ENCODE data around the gene OSM. TPM values are rescaled to one million over a fixed set of nuclear protein-coding genes. Genes with fewer than 3 reads are reported as not detected.

Gene OSM
- polyA plus RNA-seq, 3 donors = 48.0 to 295 (median 146) TPM

DNA sequence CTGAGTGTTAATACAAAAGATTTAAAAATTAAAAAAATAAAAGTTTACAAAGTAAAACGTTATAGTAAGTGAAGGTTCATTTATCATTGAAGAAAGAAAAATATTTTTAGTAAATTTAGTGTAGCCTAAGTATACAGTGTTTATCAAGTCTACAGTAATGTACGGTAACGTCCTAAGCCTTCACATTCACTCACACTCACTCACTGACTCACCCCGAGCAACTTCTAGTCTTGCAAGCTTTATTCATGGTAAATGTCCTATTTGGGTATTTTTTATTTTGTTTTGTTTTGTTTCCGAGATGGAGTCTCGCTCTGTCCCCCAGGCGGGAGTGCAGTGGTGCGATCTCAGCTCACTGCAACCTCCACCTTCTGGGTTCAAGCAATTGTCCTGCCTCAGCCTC lies 13.9 kb upstream of the OSM start:
- Mint-ChIP-seq H3K36me3 (peaks cover 7 to 25% of the 10 kb centered on the region in 2 donors), H3K9me3 (peaks cover 0 to 2% (median 0%) of the 10 kb centered on the region in 7 donors), H3K27ac (peak overlapping the region in 3 of 7 donors; percentile 48 to 69 (median 63)), H3K27me3 (ENCODE audit: low read depth in 3 of 3) (peaks cover 10 to 16% (median 15%) of the 10 kb centered on the region in 3 donors), H3K4me3 (no peak overlapping the region), H3K4me1 (peaks cover 85% of the 10 kb centered on the region)
- Histone ChIP-seq H3K4me1 (ENCODE audit: control insufficient read depth in 1 of 2, insufficient read depth in 2 of 2, low read length in 2 of 2) (peaks cover 73 to 80% of the 10 kb centered on the region in 2 donors), H3K9me3 (replicated peaks in 1 of 2; ENCODE audit: control insufficient read depth in 1 of 2, insufficient read depth in 1 of 2, low read length in 2 of 2) (no peaks in the 10 kb centered on the region), H3K27ac (ENCODE audit: low read depth in 1 of 2, low read length in 2 of 2) (no peak overlapping the region), H2AFZ (ENCODE audit: insufficient read depth, low read depth, low read length, poor library complexity, severe bottlenecking) (no peak overlapping the region), H3K4me3 (replicated peaks in 1 of 3; ENCODE audit: low read depth in 2 of 3, low read length in 3 of 3) (no peak overlapping the region), H3K27me3 (ENCODE audit: control insufficient read depth in 2 of 2, insufficient read depth in 2 of 2, low read length in 2 of 2) (peaks cover 0 to 7% of the 10 kb centered on the region in 2 donors), H4K20me1 (ENCODE audit: insufficient read depth, low read length) (no peaks in the 10 kb centered on the region), H3K9ac (ENCODE audit: insufficient read depth, low read length, poor library complexity, severe bottlenecking) (no peak overlapping the region), H3K36me3 (replicated peaks in 1 of 2; ENCODE audit: control insufficient read depth in 1 of 2, insufficient read depth in 2 of 2, low read length in 2 of 2) (no peaks in the 10 kb centered on the region), H3K4me2 (replicated peaks; ENCODE audit: extremely low read depth, low read length, poor library complexity, severe bottlenecking) (no peak overlapping the region), H3K79me2 (ENCODE audit: insufficient read depth, low read length) (no peaks in the 10 kb centered on the region)
- intact Hi-C loops (cut with micrococcal nuclease) = loop anchor here in 1 of 2 donors (10.0 kb wide), 1 partner anchor 176 kb away; no protein-coding TSS in a partner anchor
- WGBS (ENCODE audit: insufficient coverage) = 100% methylated on average over 4 of the region's 8 CpGs
- DNase-seq = peak in 1 of 3 donors; percentile 54
- TF ChIP-seq CTCF (IDR thresholded peaks at IDR 0.05) = no peak

DNA sequence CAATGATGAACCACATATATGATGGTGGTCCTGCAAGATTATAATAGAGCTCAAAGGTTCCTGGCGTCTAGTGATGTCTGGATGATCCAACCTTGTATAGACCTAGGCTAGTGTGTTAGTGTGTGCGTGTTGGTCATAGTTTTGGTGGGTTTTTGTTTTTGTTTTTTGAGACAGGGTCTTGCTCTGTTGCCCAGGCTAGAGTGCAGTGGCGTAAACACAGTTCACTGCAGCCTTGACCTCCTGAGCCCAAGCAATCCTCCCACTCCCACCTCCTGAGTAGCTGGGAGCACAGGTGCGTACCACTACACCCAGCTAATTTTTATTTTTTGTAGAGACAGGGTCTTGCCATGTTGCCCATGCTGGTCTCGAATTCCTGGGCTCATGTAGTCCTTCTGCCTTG lies 13.3 kb upstream of the OSM start:
- Histone ChIP-seq H2AFZ (ENCODE audit: insufficient read depth, low read depth, low read length, poor library complexity, severe bottlenecking) (no peak overlapping the region), H4K20me1 (ENCODE audit: insufficient read depth, low read length) (no peaks in the 10 kb centered on the region), H3K79me2 (ENCODE audit: insufficient read depth, low read length) (no peaks in the 10 kb centered on the region), H3K4me1 (ENCODE audit: control insufficient read depth in 1 of 2, insufficient read depth in 2 of 2, low read length in 2 of 2) (peaks cover 73 to 85% of the 10 kb centered on the region in 2 donors), H3K9me3 (replicated peaks in 1 of 2; ENCODE audit: control insufficient read depth in 1 of 2, insufficient read depth in 1 of 2, low read length in 2 of 2) (no peaks in the 10 kb centered on the region), H3K4me2 (replicated peaks; ENCODE audit: extremely low read depth, low read length, poor library complexity, severe bottlenecking) (peak overlapping the region; percentile 57), H3K27ac (ENCODE audit: low read depth in 1 of 2, low read length in 2 of 2) (peak overlapping the region in 1 of 2 donors; percentile 70), H3K9ac (ENCODE audit: insufficient read depth, low read length, poor library complexity, severe bottlenecking) (peak overlapping the region; percentile 9), H3K27me3 (ENCODE audit: control insufficient read depth in 2 of 2, insufficient read depth in 2 of 2, low read length in 2 of 2) (peaks cover 0 to 10% of the 10 kb centered on the region in 2 donors), H3K4me3 (replicated peaks in 1 of 3; ENCODE audit: low read depth in 2 of 3, low read length in 3 of 3) (peak overlapping the region in 1 of 3 experiments; percentile 37), H3K36me3 (replicated peaks in 1 of 2; ENCODE audit: control insufficient read depth in 1 of 2, insufficient read depth in 2 of 2, low read length in 2 of 2) (no peaks in the 10 kb centered on the region)
- Mint-ChIP-seq H3K9me3 (peaks cover 0 to 2% (median 0%) of the 10 kb centered on the region in 7 donors), H3K36me3 (peaks cover 6 to 28% of the 10 kb centered on the region in 2 donors), H3K27ac (peak overlapping the region; percentile 76 to 95 (median 85)), H3K4me1 (peaks cover 90% of the 10 kb centered on the region), H3K4me3 (peak overlapping the region; percentile 56 to 67), H3K27me3 (ENCODE audit: low read depth in 3 of 3) (peaks cover 13 to 19% (median 18%) of the 10 kb centered on the region in 3 donors)
- intact Hi-C loops (cut with micrococcal nuclease) = loop anchor here in 1 of 2 donors (10.0 kb wide), 1 partner anchor 175 kb away; no protein-coding TSS in a partner anchor
- no peak for TF ChIP-seq CTCF (IDR thresholded peaks at IDR 0.05)
- no peak for DNase-seq
- WGBS (ENCODE audit: insufficient coverage) = 86% methylated on average over 3 of the region's 5 CpGs

Data from CD14-positive monocyte (primary cell).